Measurements from ENCODE around the gene BACE1-AS.
"Not testable (repeated sequence)": the region's sequence is repeated elsewhere in the genome, so short reads cannot be mapped to it uniquely, and the experiment has no call there.

Gene BACE1-AS

GRCh38 chr11:117290809-117291396, at the start of gene BACE1-AS:
Gene BACE1-AS, plus strand, starts transcription at chr11:117291346.
- in situ Hi-C loops (cut with MboI; ENCODE audit: low sequenced_read_pairs) = no loop called here

- in situ Hi-C loops (cut with MboI; ENCODE audit: low sequenced_read_pairs) = no loop called here
These were observed 42.8 kb upstream of the BACE1-AS start for GRCh38 chr11:117248341-117248740.

- in situ Hi-C loops (cut with MboI; ENCODE audit: low sequenced_read_pairs) = no loop called here
These were observed 41.6 kb upstream of the BACE1-AS start for GRCh38 chr11:117249571-117249970.

- in situ Hi-C loops (cut with MboI; ENCODE audit: low sequenced_read_pairs) = no loop called here
These were observed 39.6 kb upstream of the BACE1-AS start for GRCh38 chr11:117251506-117251905.

- in situ Hi-C loops (cut with MboI; ENCODE audit: low sequenced_read_pairs) = no loop called here
These were observed 35.2 kb upstream of the BACE1-AS start for GRCh38 chr11:117255966-117256365.

DNA sequence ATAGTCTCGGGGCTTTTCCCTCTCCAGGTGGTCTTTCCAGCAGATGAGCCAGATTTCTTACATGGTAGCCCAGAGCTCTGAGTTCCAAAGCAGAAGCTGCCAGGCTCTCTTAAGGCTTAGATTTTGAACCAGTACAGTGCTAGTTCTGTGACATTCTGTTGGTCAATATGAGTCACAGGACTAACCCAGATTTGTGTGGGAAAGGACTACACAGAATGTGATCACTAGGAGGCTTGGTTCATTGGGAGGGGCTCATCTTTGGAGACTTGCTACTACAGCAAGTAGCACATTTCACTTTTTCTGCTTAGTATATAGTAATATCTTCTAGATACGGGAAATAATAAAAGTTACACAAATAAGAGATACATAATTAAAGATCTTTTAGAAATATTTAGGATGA, 34.6 kb upstream of the BACE1-AS start:
- in situ Hi-C loops (cut with MboI; ENCODE audit: low sequenced_read_pairs) = no loop called here

DNA sequence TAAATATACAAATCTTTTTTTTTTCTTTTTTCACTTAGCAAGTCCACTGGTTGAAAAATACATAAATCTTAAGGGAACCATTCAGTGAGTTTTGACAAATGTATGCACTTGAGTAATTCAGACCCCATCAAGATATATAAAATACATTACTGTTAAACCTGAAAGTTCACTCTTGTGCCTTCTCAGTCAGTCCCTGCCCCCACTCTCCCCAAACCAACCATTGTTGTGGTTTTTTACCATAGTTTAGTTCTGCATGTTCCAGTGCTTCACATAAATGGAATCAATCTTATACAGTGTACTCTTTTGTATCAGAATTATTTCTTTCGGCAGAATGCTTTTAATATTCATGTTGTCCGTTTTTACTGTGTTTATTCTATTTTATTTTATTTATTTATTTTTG, 32.6 kb upstream of the BACE1-AS start:
- in situ Hi-C loops (cut with MboI; ENCODE audit: low sequenced_read_pairs) = no loop called here

DNA sequence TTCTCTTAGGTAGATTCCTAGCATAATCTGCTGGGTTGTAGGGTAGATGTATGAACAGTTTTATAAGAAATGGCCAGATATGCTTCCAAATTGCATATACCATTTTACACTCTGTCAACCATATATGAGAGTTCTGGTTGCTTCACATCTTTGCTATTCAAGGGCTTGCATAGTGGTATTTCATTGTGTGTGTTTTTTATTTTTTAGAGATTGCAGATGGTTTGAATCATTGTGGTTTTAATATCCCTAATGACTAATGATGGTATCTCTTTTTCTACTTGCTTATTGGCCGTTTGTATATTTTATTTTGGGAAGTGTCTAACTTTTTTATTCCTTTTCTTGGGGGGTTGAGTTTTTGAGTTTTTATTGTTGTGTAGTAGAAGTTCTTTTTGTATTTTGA, 31.7 kb upstream of the BACE1-AS start:
- in situ Hi-C loops (cut with MboI; ENCODE audit: low sequenced_read_pairs) = no loop called here

- in situ Hi-C loops (cut with MboI; ENCODE audit: low sequenced_read_pairs) = not testable (repeated sequence)
These were observed 26.4 kb upstream of the BACE1-AS start for GRCh38 chr11:117264624-117265323.

DNA sequence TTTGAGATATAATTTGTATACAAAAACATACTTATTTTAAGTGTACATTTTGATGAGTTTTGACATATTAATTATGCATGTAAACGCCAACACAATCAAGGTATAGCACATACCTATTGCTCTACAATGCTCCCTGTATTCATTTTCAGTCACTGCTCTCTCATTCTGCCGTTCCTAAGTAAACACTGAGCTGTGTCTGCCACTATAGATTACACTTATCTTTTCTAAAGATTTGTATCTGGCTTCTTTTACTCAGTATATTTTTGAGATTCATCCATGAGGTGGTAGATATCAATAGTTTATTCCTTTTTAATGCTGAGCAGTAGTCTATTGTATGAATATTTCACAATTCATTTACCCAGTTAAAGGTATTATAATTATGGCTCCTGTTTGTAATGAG, 25.4 kb upstream of the BACE1-AS start:
- in situ Hi-C loops (cut with MboI; ENCODE audit: low sequenced_read_pairs) = no loop called here

GRCh38 chr11:117269856-117270255, 21.3 kb upstream of the BACE1-AS start:
- in situ Hi-C loops (cut with MboI; ENCODE audit: low sequenced_read_pairs) = no loop called here

DNA sequence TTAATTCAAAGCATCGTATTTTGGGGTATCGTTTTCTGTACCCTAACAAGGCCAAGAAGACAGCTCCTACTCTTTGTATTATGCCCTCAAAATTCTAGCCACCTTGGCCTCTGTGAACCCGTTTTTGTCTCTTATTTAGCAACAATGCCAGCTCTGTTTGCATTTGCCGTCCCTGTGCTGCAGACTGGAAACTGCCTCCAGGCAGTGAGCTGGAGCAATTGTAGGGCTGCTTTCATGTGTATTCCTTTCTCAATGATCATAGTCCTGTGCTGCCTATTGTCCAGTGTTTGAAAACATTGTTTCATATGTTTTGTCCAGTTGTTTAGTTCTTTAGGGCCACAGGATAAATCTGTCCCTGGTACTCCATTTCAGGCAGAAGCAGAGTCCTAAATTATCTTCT, 19.9 kb upstream of the BACE1-AS start:
- in situ Hi-C loops (cut with MboI; ENCODE audit: low sequenced_read_pairs) = no loop called here

GRCh38 chr11:117272175-117272574, 19.0 kb upstream of the BACE1-AS start:
- in situ Hi-C loops (cut with MboI; ENCODE audit: low sequenced_read_pairs) = not testable (repeated sequence)

GRCh38 chr11:117273550-117274289, 17.4 kb upstream of the BACE1-AS start:
- in situ Hi-C loops (cut with MboI; ENCODE audit: low sequenced_read_pairs) = no loop called here

- in situ Hi-C loops (cut with MboI; ENCODE audit: low sequenced_read_pairs) = no loop called here
These were observed 12.8 kb upstream of the BACE1-AS start for GRCh38 chr11:117278347-117278746.

GRCh38 chr11:117279711-117280376, 11.3 kb upstream of the BACE1-AS start:
- in situ Hi-C loops (cut with MboI; ENCODE audit: low sequenced_read_pairs) = no loop called here

GRCh38 chr11:117281159-117281558, 10.0 kb upstream of the BACE1-AS start:
- in situ Hi-C loops (cut with MboI; ENCODE audit: low sequenced_read_pairs) = no loop called here

DNA sequence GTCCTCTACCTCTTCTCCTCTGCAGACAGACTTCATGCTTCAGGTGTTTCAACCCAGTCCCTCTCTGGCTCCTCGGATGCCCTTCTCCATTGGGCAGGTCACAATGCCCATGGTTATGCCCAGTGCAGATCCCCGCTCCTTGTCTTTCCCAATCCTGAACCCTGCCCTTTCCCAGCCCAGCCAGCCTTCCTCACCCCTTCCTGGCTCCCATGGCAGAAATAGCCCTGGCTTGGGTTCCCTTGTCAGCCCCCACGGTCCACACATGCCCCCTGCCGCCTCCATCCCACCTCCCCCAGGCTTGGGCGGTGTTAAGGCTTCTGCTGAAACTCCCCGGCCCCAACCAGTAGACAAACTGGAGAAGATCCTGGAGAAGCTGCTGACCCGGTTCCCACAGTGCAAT, 9.3 kb upstream of the BACE1-AS start:
- in situ Hi-C loops (cut with MboI; ENCODE audit: low sequenced_read_pairs) = no loop called here

DNA sequence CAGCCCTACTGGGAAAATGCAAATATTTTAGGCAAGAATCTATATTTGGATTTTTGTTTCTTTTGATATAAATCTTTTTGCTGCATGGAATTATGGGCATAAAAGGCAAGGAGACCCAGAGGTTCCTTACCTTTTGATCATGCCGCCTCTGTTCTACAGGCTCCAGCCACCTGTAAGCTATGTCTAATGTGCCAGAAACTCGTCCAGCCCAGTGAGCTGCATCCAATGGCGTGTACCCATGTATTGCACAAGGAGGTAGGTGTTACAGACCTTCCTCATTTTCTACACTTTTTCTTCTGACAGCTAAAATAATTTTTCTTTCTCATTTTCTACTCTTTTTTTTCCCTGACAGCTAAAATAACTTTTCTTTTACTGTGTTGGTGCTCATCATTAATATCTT, 8.2 kb upstream of the BACE1-AS start:
- in situ Hi-C loops (cut with MboI; ENCODE audit: low sequenced_read_pairs) = no loop called here

GRCh38 chr11:117284053-117284452, 7.1 kb upstream of the BACE1-AS start:
- in situ Hi-C loops (cut with MboI; ENCODE audit: low sequenced_read_pairs) = no loop called here

DNA sequence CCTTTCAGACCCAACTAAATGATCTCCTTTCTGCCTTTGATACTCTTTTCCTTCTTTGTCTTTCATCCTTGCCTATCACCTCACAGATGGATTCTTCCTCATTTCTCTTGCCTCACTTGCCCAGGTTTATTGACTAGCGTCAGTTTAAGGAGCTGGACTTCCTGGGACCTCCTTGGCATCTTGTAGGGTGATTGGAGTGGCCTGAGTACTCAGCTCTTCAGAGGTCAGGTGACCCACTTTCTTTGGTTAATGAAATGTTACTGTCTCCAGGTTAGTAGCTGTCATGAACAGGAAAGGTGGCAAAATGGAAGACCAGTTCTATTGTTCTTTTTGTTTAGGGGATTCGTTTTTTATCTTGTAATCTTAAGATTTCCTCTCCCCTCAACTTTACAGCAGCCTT, 4.6 kb upstream of the BACE1-AS start:
- in situ Hi-C loops (cut with MboI; ENCODE audit: low sequenced_read_pairs) = no loop called here

DNA sequence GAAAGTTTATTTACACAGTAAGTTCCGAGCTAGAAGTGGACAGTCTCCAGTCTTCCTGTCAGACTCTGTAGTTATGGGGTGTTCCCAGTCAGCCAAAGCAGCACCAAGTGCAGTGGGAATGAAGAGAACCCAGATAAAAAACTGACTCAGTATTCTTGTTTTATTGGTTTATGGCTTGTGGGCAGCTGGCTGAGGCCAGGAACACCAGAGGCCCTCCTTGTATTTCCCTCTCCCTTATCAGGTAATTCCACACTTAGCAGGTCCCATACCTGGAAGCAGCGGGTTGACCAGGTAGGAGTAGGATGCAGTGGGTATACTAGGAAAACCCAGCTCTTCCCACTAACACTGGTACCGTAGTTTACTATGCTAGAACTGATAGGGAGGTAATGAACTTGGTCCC, 3.5 kb upstream of the BACE1-AS start:
- in situ Hi-C loops (cut with MboI; ENCODE audit: low sequenced_read_pairs) = no loop called here

All from HL-60/S4 (cell line).